Left hindlimb (tissue), 1 donor: ENCODE results near the gene SUMO3.

Experiments used
- DNase-seq: peaks from one replicate; pipeline ENCODE4 v3.0.0-alpha.2; 2018

SUMO3 gene

DNA sequence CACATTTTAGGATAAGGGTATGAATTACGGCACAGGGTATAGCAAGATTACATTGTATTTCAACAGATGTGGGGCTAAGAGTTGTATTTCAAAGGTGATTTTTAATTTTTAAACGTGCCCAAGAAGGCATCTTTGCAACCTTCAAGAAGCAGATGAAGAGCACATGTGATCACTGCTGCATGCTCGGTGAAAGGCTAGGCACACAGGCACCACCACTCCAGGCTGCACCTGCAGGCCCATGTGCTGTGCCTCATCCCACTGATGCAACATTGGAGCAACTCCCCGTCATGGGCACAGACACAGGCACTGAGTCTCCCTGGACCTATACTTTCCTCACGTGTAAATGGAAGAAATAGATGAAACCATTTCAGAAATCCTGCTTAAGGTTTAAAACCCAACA, 39.8 kb downstream of the SUMO3 start:
- DNase-seq = no peak

DNA sequence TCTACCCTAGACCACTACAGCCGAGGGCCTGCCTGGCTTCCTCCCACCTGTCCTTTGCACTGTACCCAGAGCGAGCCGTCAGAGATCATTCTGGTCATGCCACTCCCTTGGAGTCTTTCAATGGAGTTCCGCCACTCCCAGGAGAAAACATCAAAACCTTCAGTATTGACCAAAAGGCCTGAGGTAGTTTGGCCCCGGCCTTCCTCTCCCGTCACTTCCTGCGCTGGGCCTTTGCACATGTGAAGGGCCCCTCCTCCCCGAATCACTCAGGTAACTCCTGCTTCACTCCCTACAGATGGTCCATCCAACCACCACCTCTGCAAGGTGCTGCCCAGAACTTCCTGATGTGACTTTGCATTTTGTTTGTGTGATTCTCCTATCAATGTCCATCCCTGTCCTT, 42.9 kb downstream of the SUMO3 start:
- DNase-seq = no peak

DNA sequence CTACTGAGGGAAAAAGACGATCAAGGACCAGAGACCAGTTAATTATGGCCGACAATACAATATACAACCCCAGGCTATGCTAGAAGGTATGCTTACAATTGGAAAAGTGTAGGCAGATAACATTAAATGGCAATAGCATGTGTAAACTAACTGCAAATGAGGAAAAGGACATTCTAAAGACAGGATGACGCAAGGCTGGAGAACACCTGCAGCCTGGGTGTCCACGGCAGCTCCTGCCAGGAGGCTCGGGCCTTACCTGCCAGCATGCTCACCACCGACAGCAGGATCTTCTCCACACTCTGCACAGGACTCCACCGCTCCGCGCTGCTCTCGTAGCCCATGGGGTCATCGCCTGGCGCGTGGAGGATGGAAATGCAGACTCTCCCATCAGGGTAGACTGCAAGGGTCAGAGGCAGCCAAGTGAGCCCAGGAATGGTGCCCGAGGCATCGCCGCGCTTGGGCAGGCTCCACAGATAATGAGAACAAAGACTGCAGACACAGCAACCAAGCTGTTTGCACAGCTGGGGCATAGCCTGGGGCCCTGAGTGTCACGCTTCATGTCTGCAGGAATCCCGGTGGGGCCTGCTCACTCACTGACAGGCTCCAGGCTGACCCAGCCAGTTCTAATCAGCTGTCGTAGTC, 44.5 kb downstream of the SUMO3 start:
- DNase-seq = no peak

DNA sequence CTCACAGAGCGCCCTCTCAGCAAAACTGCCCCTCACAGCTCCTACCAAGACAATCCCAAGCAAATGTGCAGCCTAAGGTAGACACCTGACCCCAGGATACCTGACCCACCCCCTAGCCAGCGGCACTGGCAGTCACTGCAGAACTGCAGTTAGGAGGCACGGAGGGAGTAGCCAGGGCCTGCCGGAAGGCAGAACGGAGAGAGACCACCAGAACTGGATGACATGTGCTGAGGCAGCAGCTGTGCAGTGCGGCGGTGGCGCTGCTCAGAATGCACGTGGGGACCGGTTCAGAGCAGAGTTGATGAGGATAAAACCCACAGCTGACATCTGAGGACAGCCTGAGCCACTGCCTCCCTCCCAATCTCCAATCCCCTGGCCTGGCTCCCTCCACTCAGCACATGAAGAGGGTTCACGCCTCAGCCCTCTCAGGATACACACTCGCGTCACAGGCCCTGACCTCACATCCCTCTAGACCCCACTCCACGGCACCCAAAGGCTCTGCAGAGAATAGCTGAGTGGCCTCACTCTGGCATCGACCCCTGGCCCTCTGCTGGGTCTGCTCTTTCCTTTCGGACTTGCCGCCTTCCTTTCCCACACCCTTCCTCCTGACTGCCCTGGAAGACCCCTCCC, 45.9 kb downstream of the SUMO3 start:
- no peak for DNase-seq

DNA sequence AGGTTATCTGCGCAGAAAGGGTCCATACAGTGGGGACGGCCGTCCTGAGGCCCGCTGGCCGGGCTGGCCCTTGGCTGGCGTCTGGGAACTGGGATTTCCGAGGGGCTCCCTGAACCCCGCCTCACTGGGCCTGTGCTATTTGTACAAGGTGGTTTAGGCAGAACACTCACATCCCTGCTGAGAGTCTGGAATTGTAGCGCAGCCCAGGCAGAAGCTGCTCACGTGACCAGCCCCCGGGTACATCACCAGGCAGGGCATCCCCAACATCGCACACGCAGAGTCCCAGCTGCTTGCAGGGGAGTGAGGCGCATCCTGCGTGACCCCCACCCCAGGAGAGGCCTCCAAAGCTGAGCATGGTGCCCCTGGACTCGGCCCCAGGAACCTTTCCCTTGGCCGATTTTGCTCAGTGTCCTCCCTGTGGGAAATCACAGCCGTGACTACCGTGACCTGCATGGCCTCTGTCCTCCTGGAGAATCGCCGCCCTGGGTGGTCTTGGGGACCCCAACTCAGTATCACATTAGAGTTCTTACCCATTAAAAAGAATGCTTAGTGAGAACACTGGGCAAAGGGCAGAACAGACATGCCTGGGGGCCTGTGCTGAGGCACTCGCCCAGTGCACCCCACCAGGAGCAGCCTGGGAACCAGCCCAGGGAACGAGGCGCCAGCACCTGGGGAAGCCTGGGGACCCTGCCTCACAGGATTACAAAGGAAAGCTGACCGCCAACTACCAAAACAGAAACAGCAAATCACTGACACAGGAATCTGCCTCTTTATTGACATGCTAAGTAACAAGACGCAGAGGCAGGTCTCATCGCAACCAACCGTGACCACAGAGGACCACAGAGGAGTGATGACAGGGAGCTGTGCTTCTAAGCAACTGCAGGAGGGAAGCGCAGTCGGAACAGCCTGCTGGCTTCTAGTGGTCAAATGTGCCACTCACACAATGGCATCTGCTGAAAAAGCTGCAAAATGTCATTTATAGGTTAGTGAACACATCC, 49.7 kb downstream of the SUMO3 start:
- DNase-seq = no peak

DNA sequence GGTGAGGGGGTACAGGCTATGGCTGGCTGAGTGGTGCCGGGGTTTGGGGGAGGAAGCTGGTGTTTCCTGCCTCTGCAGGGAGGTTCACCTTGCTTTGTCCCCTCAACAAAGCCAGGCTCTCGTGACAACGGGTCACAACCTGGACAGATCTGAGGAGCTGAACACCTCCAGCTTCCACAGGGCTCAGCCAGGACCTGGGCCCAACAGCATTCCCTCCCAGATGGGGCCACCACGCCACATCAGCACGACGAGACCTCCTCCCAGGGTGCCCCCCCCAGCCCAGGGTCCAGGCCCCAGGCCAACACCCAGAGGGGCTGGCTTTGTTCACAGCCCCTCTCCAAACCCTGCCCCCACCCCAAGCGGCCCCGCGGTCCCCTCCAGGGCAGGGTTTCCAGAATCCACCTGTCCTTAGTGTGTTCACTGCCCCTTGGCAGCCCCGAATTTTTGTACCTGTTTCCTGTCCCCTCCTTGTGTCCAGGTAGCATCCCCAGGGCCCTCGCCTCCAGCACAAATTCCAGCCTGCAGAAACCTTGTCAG, 51.0 kb downstream of the SUMO3 start:
- no peak for DNase-seq

DNA sequence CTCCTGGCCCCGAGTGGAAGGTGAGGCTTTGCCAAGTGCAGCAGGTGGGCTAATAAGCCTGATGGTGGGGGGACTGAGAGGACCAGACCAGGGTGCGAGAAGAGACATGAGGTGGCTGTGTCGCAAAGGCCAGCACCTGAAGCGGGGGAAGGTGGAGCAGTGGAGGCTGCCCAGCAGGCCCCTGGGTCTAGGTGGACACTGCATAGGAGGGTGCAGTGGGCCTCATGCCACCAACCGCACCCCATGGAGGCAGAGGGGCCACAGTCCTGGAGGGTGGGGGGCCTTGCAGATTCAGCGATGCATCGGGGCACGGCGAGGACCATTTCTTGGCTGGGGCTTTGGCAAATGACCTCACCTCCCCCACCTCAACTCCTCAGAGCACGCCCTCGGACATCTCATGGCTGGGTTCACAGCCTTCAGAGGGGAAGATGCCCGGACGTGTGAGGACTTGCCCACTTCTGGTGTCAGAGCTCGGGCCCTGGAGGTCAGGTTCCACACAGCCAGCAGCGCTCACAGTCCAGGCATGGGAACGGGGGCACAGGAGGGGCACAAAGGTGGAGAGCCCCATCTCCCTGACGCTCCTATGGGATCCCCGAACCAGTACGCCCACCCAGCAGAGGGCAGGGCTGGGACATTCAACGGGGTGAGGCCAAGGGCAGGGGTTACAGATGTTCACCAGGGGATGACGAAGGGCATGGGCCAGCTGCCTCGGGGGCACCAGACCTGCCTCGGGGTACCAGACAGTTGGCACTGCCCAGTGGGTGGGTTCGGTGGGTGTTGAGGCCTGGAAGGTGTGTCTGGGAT, 51.6 kb downstream of the SUMO3 start:
- DNase-seq = no peak

DNA sequence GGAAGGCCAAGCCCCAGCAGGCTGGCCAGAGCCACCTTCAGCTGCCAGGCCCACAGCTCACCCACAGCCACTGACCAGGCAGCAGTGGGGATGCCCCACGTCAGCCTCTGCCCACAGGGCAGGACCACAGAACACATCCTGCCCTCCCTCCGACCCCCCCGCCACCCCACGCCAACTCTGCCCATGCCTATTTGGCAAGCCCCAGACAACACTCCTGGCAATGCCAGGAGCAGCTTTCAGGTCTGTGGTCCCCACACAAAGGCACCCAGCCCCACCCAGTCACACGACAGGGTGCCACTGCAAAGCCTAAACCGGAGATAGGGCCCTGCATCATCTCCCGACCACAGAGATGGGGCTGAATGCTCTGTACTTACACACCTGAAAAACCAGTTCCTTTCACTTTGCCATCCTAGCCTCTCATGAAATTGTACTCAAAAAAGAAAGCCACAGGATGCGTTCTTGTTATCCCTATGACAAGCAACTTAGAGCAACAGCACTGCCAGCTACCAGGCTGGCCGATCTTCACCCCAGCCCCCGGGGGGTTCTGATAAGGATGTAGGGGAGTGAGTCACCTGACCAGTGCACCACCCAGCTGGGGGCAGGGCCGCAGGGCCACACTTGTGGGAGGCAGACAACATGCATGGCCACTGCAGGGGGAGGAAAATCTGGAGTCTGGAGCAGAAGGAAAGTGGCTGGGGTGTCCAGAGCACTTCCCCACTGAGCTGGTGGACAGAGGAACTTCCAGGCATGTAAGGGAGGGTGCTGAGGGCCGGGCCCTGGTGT, 52.4 kb downstream of the SUMO3 start:
- DNase-seq = no peak

DNA sequence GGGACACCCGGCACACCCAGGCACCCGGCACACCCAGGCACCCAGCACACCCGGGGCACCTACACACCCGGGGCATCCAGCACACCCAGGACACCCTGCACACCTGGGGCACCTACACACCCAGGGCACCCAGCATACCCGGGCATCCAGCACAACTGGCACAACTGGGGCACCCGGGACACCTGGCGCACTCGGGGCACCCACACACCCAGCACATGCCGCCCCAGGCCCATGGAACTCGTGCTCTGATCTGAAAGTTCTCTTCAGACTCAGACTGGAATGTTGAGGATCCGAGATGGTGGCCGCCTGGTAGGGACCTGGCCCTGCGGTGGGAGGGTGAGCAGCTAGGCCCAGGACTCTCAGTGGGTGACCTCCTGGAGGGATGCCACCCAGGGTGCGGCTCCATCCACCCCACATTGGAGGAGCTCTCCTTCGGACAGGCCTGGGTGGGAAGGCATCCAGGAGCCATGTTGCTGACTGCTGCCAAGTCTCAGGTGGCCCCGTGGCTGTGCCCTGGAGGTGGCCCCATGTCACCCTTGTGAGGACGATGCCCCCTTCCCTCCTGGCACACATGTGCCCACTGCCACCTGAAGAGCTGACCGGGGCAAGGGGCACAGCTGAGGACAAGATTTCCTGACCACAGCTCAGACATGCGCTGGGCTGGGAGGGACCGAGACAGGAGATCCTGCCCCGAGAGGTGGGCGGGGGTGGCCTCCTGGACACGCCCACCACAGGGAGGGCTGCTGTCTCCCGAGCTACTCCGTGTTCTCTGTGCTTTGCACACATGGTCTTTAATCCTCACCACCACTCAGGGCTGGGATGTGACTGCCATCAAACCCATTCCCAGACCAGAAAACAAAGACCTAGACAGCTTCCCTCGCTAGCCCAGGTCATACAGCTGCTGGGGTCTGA, 53.3 kb downstream of the SUMO3 start:
- no peak for DNase-seq

DNA sequence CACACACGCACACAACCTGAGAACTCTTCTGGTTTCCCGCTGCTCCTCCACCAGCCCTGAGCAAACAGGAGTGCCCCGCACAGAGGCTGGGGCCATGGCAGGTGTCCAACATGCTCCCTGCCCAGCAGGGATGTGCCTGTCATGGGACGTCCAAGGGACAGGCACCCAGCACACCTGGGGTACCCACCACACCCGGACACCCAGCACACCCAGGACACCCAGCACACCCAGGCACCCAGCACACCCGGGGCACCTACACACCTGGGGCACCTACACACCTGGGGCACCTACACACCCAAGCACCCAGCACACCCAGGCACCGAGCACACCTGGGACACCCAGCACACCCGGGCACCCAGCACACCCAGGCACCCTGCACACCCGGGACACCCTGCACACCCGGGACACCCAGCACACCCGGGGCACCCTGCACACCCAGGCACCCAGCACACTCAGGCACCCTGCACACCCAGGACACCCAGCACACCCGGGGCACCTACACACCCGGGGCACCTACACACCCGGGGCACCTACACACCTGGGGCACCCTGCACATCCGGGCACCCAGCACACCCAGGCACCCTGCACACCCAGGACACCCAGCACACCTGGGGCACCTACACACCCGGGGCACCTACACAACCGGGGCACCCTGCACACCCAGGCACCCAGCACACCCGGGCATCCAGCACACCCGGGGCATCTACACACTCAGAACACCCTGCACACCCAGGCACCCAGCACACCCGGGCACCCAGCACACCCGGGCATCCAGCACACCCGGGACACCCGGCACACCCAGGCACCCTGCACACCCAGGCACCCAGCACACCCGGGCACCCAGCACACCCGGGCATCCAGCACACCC, 54.2 kb downstream of the SUMO3 start:
- no peak for DNase-seq

DNA sequence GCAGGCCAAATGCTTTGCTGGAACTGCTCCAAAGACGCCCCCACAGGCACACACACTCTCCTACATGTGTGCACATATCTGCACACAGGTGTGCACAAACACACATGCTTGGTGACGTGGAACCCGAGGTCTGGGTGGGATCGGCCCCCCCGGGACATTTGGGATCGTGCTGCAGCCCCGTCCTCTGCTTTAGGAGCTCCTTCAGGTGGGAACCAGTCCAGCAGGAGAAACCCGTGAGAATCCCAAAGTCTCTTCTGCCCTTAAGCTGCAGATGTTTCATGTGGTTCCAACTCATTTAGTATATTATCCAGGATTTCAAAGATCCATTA, 54.8 kb downstream of the SUMO3 start:
- DNase-seq = no peak

DNA sequence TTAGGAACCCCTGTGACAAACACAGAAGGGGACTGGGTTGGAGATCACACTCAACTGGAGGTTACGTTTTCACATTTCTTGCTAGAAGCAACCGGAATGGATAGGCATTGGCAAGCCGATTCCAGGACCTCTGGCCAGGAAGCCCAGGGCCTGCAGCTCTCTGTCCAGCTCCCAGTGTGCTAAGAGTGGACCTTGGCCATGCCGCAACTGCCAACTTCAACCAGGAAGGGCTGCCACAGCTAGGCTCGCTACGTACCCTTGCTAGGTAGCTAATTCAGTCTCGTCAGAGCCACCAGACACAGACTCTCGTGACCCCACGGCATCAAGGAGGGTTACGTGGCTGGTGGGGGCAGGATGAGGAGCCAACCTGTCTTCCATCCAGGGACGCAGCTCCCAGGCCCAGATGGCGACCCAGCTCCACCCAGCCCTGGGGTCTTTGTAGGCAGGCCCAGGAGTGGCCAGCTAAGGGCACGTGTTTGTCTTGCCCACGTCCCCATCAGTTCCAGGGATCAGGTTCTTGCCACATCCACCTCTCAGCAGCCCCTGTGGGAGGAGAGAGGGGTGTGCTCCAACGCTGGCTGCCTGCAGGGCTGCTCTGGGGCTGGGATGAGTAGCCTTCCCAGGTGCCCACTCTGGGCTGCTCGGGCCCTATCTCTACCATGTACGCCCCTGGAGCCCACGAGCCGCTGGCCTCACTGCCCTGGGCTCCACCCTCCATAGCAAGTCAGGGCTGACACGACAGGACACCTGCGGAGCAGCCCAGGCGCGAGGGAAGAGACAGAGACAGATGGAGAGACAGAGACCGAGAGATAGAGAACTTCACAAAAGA, 55.4 kb downstream of the SUMO3 start:
- DNase-seq = no peak

DNA sequence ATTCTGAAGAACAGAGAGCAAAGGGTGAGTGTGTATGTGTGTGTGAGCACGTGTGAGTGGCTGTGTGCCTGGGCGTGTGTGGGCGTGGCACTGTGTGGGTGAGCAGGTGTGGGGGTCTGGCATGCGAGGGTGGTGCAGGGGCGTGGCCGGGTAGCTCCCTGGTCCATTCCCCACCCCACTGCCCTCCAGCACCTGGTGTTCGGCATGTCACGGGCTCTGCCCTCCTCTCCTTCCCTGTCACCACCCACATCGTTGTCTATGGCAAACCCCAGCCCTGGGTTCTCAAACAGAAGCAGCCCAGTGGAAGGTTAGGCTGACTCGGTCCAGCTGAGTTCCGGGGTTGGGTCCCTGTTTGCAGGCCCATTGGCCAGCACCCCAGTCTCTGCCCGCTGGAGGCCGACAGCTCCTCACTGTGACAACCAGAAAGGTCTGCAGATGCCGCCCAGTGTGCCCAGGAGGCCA, 56.1 kb downstream of the SUMO3 start:
- no peak for DNase-seq

DNA sequence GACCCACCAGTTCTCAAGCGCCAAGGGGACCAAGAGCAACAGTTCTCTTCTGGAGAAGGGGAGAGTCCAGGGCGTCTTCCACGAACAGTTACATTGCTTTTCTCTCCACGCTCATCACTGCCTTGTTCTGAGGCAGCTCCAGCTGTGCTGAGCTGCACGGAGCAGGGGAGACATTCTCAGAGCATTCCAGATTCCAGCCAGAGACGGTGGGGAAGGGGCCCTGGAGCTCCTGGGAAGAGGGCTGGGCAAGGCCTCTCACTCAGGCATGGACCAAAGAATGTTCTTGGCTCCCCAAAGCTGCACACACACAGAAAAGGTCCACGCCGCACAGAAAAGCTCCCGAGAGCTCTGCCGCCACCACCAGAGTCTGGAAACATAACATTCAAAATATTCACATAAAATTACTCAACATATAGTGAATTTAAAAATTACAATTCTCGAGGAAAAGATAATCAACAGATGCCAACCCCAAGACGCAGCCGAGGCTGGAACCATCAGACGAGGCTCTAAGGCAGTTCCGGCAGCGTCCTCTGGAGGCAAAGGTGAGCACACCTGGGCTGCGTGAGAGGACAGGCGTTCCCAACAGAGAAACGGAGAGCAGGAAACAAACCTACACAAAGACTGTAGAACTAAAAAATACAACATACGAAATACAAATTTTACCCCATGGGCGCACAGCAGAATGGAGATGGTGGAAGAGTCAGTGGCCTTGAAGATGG, 56.7 kb downstream of the SUMO3 start:
- no peak for DNase-seq

DNA sequence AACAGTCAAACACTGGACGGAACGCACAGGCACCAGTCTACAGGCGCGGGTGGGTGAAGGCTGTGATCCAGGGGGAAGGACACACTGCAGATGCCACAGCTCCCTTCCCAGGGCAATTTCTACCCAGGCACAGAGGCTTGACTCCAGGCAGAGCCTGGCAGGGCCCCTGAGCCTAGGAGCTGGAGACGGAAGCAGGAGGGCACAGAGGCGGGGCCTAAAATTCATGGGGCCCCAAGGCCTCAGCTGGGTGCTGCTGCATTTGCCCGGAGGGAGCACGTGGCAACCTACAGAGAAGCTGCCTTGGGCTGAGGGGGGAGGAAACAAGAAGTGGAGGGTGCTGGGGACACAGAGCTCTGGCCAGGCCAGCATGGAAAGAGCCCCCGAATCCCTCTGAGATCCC, 57.5 kb downstream of the SUMO3 start:
- no peak for DNase-seq

DNA sequence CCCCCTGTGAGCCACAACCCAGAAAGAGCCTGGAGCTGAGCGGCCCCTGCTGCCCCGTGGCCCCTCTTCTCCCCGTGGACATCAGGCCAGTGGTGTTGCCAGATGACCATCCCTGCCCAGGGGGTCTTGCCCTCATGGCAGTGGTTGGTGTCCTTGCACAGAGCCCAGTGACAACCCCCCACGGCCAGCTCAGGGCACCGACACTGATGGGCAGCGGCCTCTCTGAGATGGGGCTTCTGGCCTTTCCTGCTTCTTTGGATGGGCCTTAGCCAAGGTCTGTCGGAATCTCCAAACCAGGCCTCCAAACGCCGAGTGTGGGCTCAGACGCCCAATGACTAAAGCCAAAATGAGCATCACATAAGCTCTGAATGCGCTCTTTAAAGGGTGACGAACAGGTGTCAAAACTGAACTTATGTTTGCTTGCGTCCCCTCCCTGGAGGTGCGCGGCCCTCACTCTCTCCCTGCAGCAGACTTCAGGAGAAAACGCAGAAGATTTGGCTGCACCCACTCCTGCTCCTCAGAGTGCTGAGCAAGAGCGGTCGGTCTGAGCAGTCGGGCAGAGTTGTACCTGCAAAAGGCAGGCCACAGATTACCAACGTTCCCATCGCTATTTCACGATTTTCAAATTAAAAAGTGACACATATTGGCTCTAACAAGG, 58.1 kb downstream of the SUMO3 start:
- no peak for DNase-seq
